HEK293T (cell line): ENCODE measurements around the gene MT2A.

Source experiments
- CTCF ChIA-PET: fragments of 350-600 bp; formaldehyde crosslinking; extraction: SDS; loops from one replicate; lab custom pipeline; 2021; ENCODE audit warnings: antibody characterized with exemption, inconsistent platforms; lab: Yijun Ruan, JAX
- POLR2A ChIA-PET: fragments of 350-600 bp; formaldehyde crosslinking; extraction: SDS; loops from one replicate; lab custom pipeline; 2020; ENCODE audit warnings: antibody characterized with exemption, inconsistent platforms; lab: Yijun Ruan, JAX
- DNase-seq: peaks from one replicate; pipeline ENCODE4 v3.0.0; 2012; ENCODE audit warnings: mixed read lengths; ENCODE audit errors: extremely low spot score
- ARNT ChIP-seq: fragments of 450-650 bp; IDR thresholded peaks from 2 replicates; pipeline ENCODE4 v1.6.1; 2017; ENCODE audit warnings: mild to moderate bottlenecking
- BHLHE40 ChIP-seq: fragments of 450-650 bp; IDR thresholded peaks from 2 replicates; pipeline ENCODE4 v1.6.1; 2016; ENCODE audit warnings: mild to moderate bottlenecking, moderate library complexity, borderline replicate concordance
- CTBP1 ChIP-seq: fragments of 450-650 bp; IDR thresholded peaks from 2 replicates; pipeline ENCODE4 v1.6.1; 2016; ENCODE audit warnings: borderline replicate concordance
- ELF4 ChIP-seq: fragments of 450-650 bp; IDR thresholded peaks from 2 replicates; pipeline ENCODE4 v1.6.1; 2017; ENCODE audit warnings: antibody characterized with exemption
- FOXA1 ChIP-seq: fragments of 450-650 bp; IDR thresholded peaks from 2 replicates; pipeline ENCODE4 v1.6.1; 2016; ENCODE audit warnings: mild to moderate bottlenecking
- FOXK2 ChIP-seq: fragments of 450-650 bp; IDR thresholded peaks from 2 replicates; pipeline ENCODE4 v1.6.1; 2016; ENCODE audit warnings: mild to moderate bottlenecking
- FOXM1 ChIP-seq: fragments of 450-650 bp; IDR thresholded peaks from 2 replicates; pipeline ENCODE4 v1.6.1; 2017; ENCODE audit warnings: mild to moderate bottlenecking, borderline replicate concordance
- HDGF ChIP-seq: fragments of 450-650 bp; IDR thresholded peaks from 2 replicates; pipeline ENCODE4 v1.6.1; 2017; ENCODE audit warnings: antibody characterized with exemption, borderline replicate concordance
- L3MBTL2 ChIP-seq: fragments of 450-650 bp; conservative IDR thresholded peaks from 2 replicates; pipeline ENCODE4 v1.6.1; 2016; ENCODE audit warnings: mild to moderate bottlenecking
- LEF1 ChIP-seq: fragments of 450-650 bp; IDR thresholded peaks from 2 replicates; pipeline ENCODE4 v1.6.1; 2017; ENCODE audit warnings: mild to moderate bottlenecking, borderline replicate concordance
- NFRKB ChIP-seq: fragments of 450-650 bp; IDR thresholded peaks from 2 replicates; pipeline ENCODE4 v1.6.1; 2016; ENCODE audit warnings: mild to moderate bottlenecking, moderate library complexity
- SP1 ChIP-seq: fragments of 450-650 bp; IDR thresholded peaks from 2 replicates; pipeline ENCODE4 v1.6.1; 2017
- SUZ12 ChIP-seq: fragments of 450-650 bp; IDR thresholded peaks from 2 replicates; pipeline ENCODE4 v1.6.1; 2016; ENCODE audit warnings: mild to moderate bottlenecking
- TARDBP ChIP-seq: fragments of 450-650 bp; IDR thresholded peaks from 2 replicates; pipeline ENCODE4 v1.6.1; 2016
- ZNF384 ChIP-seq: fragments of 450-650 bp; IDR thresholded peaks from 2 replicates; pipeline ENCODE4 v1.6.1; 2016
- TF ChIP-seq, protein P1 (sequence below): fragments of 450-650 bp; IDR thresholded peaks from 2 replicates; pipeline ENCODE4 v1.6.1; 2016

Gene MT2A

DNA sequence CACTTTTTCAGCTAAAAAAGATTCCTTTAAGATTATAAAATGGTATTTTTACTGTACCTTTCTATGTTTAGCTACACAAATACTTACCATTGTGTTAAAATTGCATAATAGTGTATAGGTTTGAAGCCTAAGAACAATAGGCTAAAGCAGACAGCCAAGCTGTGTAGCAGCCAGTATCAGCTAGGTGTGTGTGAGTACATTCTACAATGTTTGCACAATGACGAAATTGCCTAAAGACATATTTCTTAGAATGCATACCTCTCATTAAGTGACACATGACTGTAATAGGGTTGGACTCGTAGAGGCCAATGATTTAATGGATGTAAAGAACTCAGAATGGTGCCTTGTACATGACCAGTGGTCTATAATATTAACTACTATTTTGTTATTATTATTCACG, 41.4 kb downstream of the MT2A start:
- no peak for DNase-seq

GRCh38 chr16:56651586-56651985, 43.2 kb downstream of the MT2A start, which contains the start of gene MT1B:
Gene MT1B, plus strand, starts transcription at chr16:56651886. Its CDS starts 68 bp downstream, at chr16:56651954.
- POLR2A ChIA-PET: no interaction called here
- CTCF ChIA-PET: no interaction called here
- no peak for TF ChIP-seq SUZ12
- no peak for TF ChIP-seq ELF4
- TF ChIP-seq, protein P1, sequence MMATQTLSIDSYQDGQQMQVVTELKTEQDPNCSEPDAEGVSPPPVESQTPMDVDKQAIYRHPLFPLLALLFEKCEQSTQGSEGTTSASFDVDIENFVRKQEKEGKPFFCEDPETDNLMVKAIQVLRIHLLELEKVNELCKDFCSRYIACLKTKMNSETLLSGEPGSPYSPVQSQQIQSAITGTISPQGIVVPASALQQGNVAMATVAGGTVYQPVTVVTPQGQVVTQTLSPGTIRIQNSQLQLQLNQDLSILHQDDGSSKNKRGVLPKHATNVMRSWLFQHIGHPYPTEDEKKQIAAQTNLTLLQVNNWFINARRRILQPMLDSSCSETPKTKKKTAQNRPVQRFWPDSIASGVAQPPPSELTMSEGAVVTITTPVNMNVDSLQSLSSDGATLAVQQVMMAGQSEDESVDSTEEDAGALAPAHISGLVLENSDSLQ: no peak
- TF ChIP-seq LEF1: no peak
- TF ChIP-seq CTBP1: no peak
- TF ChIP-seq NFRKB: no peak
- no peak for TF ChIP-seq SP1
- TF ChIP-seq FOXK2: no peak
- no peak for TF ChIP-seq HDGF
- no peak for TF ChIP-seq TARDBP
- no peak for TF ChIP-seq FOXM1
- TF ChIP-seq ARNT: no peak
- no peak for TF ChIP-seq L3MBTL2
- no peak for TF ChIP-seq ZNF384
- TF ChIP-seq BHLHE40: no peak
- TF ChIP-seq FOXA1: no peak
- DNase-seq: no peak

More for the DNA sequence above, 41.4 kb downstream of the MT2A start:
- POLR2A ChIA-PET: no interaction called here
- CTCF ChIA-PET: no interaction called here
- TF ChIP-seq FOXK2 (no peak), SUZ12 (no peak), L3MBTL2 (no peak), ELF4 (no peak), SP1 (no peak), TARDBP (no peak), BHLHE40 (no peak), ZNF384 (no peak)

GRCh38 chr16:56652600-56652999, 44.2 kb downstream of the MT2A start:
- ChIA-PET POLR2A (no interaction called here), CTCF (no interaction called here)
- TF ChIP-seq TARDBP (no peak), HDGF (no peak), FOXA1 (no peak)
- TF ChIP-seq, protein P1: no peak
- DNase-seq: no peak

- TF ChIP-seq BHLHE40 (no peak), CTBP1 (no peak), ARNT (no peak)
- no peak for DNase-seq
- POLR2A ChIA-PET: interaction anchor here (0.6 to 1.1 kb wide), 2 partner anchors 15 to 29 kb away, joined by 3 read pairs; partner anchors contain the start of genes MT1G and MT1X
- CTCF ChIA-PET: no interaction called here
Observed at GRCh38 chr16:56653218-56653617, 44.8 kb downstream of the MT2A start.

- TF ChIP-seq TARDBP: no peak
- no peak for TF ChIP-seq CTBP1
- no peak for TF ChIP-seq LEF1
- TF ChIP-seq L3MBTL2: no peak
- TF ChIP-seq FOXM1: no peak
- TF ChIP-seq BHLHE40: no peak
- no peak for TF ChIP-seq ARNT
- TF ChIP-seq FOXA1: no peak
- TF ChIP-seq HDGF: no peak
- TF ChIP-seq SP1: no peak
- TF ChIP-seq NFRKB: no peak
- ChIA-PET CTCF (no interaction called here), POLR2A (interaction anchor here (1.3 kb wide), 1 partner anchor 50 kb away, joined by 3 read pairs; the partner anchor contains the start of gene MT2A)
- peak; percentile 57 for DNase-seq
Observed at GRCh38 chr16:56657555-56658326, 49.4 kb downstream of the MT2A start, which contains the start of gene MT1F. Gene MT1F, plus strand, starts transcription at chr16:56657959. Its CDS starts 100 bp downstream, at chr16:56658059.

DNA sequence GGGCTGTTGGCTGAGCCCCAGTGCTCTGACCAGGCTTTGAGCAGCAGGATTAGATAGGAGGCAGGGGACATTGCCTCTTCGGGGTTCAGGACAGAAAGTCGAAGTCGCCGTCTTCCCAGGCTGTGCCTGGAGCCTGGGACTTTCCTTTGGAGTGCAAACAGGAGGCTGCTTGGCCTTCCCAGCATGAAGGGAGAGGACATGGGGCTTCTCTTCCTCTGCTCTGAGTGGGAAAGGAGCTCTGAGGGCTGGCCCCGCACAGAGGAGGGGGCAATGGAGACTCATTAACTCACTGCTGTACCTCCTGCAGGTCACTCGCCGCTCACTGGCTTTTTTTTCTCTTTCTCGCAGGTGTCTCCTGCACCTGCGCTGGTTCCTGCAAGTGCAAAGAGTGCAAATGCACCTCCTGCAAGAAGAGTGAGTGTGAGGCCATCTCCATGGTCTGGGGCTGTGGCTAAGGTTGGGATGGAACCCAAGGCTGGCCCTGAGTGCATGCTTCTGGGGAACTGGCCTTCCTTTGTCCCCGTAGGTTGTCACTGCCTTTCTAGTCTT, 50.0 kb downstream of the MT2A start:
- DNase-seq: no peak
- POLR2A ChIA-PET: interaction anchor here (1.3 kb wide), 1 partner anchor 50 kb away, joined by 3 read pairs; the partner anchor contains the start of gene MT2A
- CTCF ChIA-PET: no interaction called here
- no peak for TF ChIP-seq SUZ12
- no peak for TF ChIP-seq BHLHE40
- TF ChIP-seq L3MBTL2: no peak
- no peak for TF ChIP-seq LEF1
- no peak for TF ChIP-seq FOXM1
- TF ChIP-seq, protein P1: no peak
- TF ChIP-seq ARNT: no peak
- no peak for TF ChIP-seq FOXK2
- TF ChIP-seq TARDBP: no peak
- TF ChIP-seq NFRKB: no peak
- no peak for TF ChIP-seq HDGF
- TF ChIP-seq FOXA1: no peak
- no peak for TF ChIP-seq ELF4
- TF ChIP-seq CTBP1: no peak
- no peak for TF ChIP-seq ZNF384
